HEK293T (cell line): ENCODE measurements around the gene LGALS3BP.

Experiments used
- BHLHE40 ChIP-seq: fragments of 450-650 bp; IDR thresholded peaks from 2 replicates; pipeline ENCODE4 v1.6.1; 2016; ENCODE audit warnings: mild to moderate bottlenecking, moderate library complexity, borderline replicate concordance
- CTBP1 ChIP-seq: fragments of 450-650 bp; IDR thresholded peaks from 2 replicates; pipeline ENCODE4 v1.6.1; 2016; ENCODE audit warnings: borderline replicate concordance
- ELF4 ChIP-seq: fragments of 450-650 bp; IDR thresholded peaks from 2 replicates; pipeline ENCODE4 v1.6.1; 2017; ENCODE audit warnings: antibody characterized with exemption
- FOXA1 ChIP-seq: fragments of 450-650 bp; IDR thresholded peaks from 2 replicates; pipeline ENCODE4 v1.6.1; 2016; ENCODE audit warnings: mild to moderate bottlenecking
- FOXM1 ChIP-seq: fragments of 450-650 bp; IDR thresholded peaks from 2 replicates; pipeline ENCODE4 v1.6.1; 2017; ENCODE audit warnings: mild to moderate bottlenecking, borderline replicate concordance
- HDGF ChIP-seq: fragments of 450-650 bp; IDR thresholded peaks from 2 replicates; pipeline ENCODE4 v1.6.1; 2017; ENCODE audit warnings: antibody characterized with exemption, borderline replicate concordance
- L3MBTL2 ChIP-seq: fragments of 450-650 bp; conservative IDR thresholded peaks from 2 replicates; pipeline ENCODE4 v1.6.1; 2016; ENCODE audit warnings: mild to moderate bottlenecking
- SP1 ChIP-seq: fragments of 450-650 bp; IDR thresholded peaks from 2 replicates; pipeline ENCODE4 v1.6.1; 2017
- SUZ12 ChIP-seq: fragments of 450-650 bp; IDR thresholded peaks from 2 replicates; pipeline ENCODE4 v1.6.1; 2016; ENCODE audit warnings: mild to moderate bottlenecking
- TARDBP ChIP-seq: fragments of 450-650 bp; IDR thresholded peaks from 2 replicates; pipeline ENCODE4 v1.6.1; 2016
- TF ChIP-seq, protein P1 (sequence below): fragments of 450-650 bp; IDR thresholded peaks from 2 replicates; pipeline ENCODE4 v1.6.1; 2016

DNA sequence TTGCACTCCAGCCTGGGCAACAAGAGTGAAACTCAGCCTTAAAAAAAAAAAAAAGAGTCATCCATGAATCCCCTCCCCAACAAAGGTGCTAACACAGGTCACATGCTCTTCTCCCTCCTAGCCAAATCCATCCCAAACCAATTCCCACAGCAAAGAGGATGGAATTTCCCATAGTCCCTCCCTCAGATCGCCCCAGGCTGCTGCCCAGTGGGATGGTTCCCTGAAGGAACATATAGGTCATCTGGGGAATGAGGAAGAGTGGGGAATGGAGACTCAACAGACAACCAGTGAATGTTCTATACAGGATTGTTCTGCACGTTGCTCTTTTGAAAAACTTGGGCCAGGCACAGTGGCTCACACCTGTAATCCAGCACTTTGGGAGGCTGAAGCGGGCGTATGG lies 18.2 kb downstream of the LGALS3BP start:
- no peak for TF ChIP-seq FOXM1
- no peak for TF ChIP-seq FOXA1
- TF ChIP-seq, protein P1, sequence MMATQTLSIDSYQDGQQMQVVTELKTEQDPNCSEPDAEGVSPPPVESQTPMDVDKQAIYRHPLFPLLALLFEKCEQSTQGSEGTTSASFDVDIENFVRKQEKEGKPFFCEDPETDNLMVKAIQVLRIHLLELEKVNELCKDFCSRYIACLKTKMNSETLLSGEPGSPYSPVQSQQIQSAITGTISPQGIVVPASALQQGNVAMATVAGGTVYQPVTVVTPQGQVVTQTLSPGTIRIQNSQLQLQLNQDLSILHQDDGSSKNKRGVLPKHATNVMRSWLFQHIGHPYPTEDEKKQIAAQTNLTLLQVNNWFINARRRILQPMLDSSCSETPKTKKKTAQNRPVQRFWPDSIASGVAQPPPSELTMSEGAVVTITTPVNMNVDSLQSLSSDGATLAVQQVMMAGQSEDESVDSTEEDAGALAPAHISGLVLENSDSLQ, result no peak
- TF ChIP-seq SP1, result no peak
- no peak for TF ChIP-seq HDGF
- no peak for TF ChIP-seq ELF4
- TF ChIP-seq SUZ12, result no peak
- no peak for TF ChIP-seq BHLHE40
- no peak for TF ChIP-seq L3MBTL2
- no peak for TF ChIP-seq CTBP1
- no peak for TF ChIP-seq TARDBP
